IMR-90 (cell line): Measurements from ENCODE around the gene BRAP. TPM values are rescaled to one million over a fixed set of nuclear protein-coding genes. Genes with fewer than 3 reads are reported as not detected.

Experiments used
- ATAC-seq: fragments of 200-7000 bp; cut with Tn5 transposase; 2 replicates; pipeline ENCODE4 v1.9.1; 2020; ENCODE audit warnings: low read depth, mild to moderate bottlenecking, moderate library complexity
- BruUV-seq: library from RNA; stranded (reverse); fragments of 400-500 nt; replicated peaks from 2 replicates; lab custom pipeline; 2021; lab: Mats Ljungman, UMichigan
- CTCF ChIA-PET: fragments of 300-600 bp; formaldehyde crosslinking; extraction: SDS; loops from one replicate; lab custom pipeline; 2021; ENCODE audit warnings: antibody characterized with exemption; lab: Yijun Ruan, JAX
- POLR2A ChIA-PET: fragments of 300-600 bp; sonication (Branson Sonifier 250); formaldehyde crosslinking; loops from one replicate; lab custom pipeline; 2022; ENCODE audit warnings: antibody characterized with exemption; ENCODE audit not compliant: unreplicated experiment; lab: Charles Lee
- DNase-seq: peaks from one replicate; pipeline ENCODE4 v3.0.0; 2013
- H2AFZ ChIP-seq: replicated peaks from 2 replicates; pipeline ENCODE3; 2013; ENCODE audit warnings: low read length, mild to moderate bottlenecking; ENCODE audit not compliant: poor library complexity
- H2AK5ac ChIP-seq: 2 replicates; pipeline ENCODE4 v1.6.1; 2013; ENCODE audit warnings: low read depth, low read length, inconsistent platforms
- H2AK9ac ChIP-seq: replicated peaks from 2 replicates; pipeline ENCODE3; 2013; ENCODE audit warnings: mild to moderate bottlenecking, low read depth, low read length, moderate library complexity; ENCODE audit not compliant: poor library complexity
- H2BK120ac ChIP-seq: 2 replicates; pipeline ENCODE4 v1.6.1; 2013; ENCODE audit warnings: low read depth, low read length, inconsistent platforms
- H2BK15ac ChIP-seq: 3 replicates; pipeline ENCODE4 v1.6.1; 2013; ENCODE audit warnings: low read depth, low read length, inconsistent platforms
- H2BK20ac ChIP-seq: 2 replicates; pipeline ENCODE4 v1.6.1; 2013; ENCODE audit warnings: low read depth, mild to moderate bottlenecking, inconsistent platforms, low read length, moderate library complexity
- H2BK5ac ChIP-seq: 2 replicates; pipeline ENCODE4 v1.6.1; 2013; ENCODE audit warnings: mild to moderate bottlenecking, low read depth, low read length, inconsistent platforms; ENCODE audit not compliant: poor library complexity, severe bottlenecking
- H3K14ac ChIP-seq: replicated peaks from 2 replicates; pipeline ENCODE4 v1.6.1; 2013; ENCODE audit warnings: low read depth, low read length, inconsistent platforms
- H3K18ac ChIP-seq: 2 replicates; pipeline ENCODE4 v1.6.1; 2013; ENCODE audit warnings: low read depth, low read length, control low read depth
- H3K23ac ChIP-seq: 2 replicates; pipeline ENCODE4 v1.6.1; 2013; ENCODE audit warnings: low read depth, low read length, inconsistent platforms
- H3K27ac ChIP-seq: 2 replicates; pipeline ENCODE4 v1.5.1; 2013; ENCODE audit warnings: mild to moderate bottlenecking, control low read depth, low read length; ENCODE audit not compliant: insufficient read depth
- H3K27me3 ChIP-seq: 2 replicates; pipeline ENCODE4 v1.6.1; 2013; ENCODE audit warnings: low read length; ENCODE audit not compliant: control insufficient read depth, insufficient read depth
- H3K36me3 ChIP-seq: 2 replicates; pipeline ENCODE4 v1.6.1; 2013; ENCODE audit warnings: low read length, mixed read lengths; ENCODE audit not compliant: control insufficient read depth, insufficient read depth
- H3K4ac ChIP-seq: 2 replicates; pipeline ENCODE4 v1.6.1; 2013; ENCODE audit warnings: low read depth, low read length, inconsistent platforms
- H3K4me1 ChIP-seq: 2 replicates; pipeline ENCODE4 v1.6.1; 2013; ENCODE audit warnings: low read length, mixed read lengths; ENCODE audit not compliant: control insufficient read depth, insufficient read depth
- H3K4me2 ChIP-seq: 2 replicates; pipeline ENCODE4 v1.6.1; 2013; ENCODE audit warnings: low read depth, mild to moderate bottlenecking, control low read depth, low read length, moderate library complexity
- H3K4me3 ChIP-seq: 2 replicates; pipeline ENCODE4 v1.5.1; 2013; ENCODE audit warnings: low read depth, mild to moderate bottlenecking, control low read depth, low read length, moderate library complexity; ENCODE audit not compliant: insufficient read depth
- H3K56ac ChIP-seq: 2 replicates; pipeline ENCODE4 v1.6.1; 2013; ENCODE audit warnings: low read length, inconsistent platforms; ENCODE audit not compliant: insufficient read depth; ENCODE audit errors: extremely low read depth
- H3K79me1 ChIP-seq, 2 experiments: 2 replicates each; pipeline ENCODE4 v1.6.1; 2013; ENCODE audit warnings: low read length in 2 of 2, inconsistent platforms in 1 of 2, low read depth in 1 of 2
- H3K9ac ChIP-seq: 2 replicates; pipeline ENCODE4 v1.6.1; 2013; ENCODE audit warnings: low read depth, low read length, control low read depth
- H3K9me1 ChIP-seq: 2 replicates; pipeline ENCODE4 v1.6.1; 2013; ENCODE audit warnings: low read length, inconsistent platforms; ENCODE audit not compliant: insufficient read depth
- H3K9me3 ChIP-seq: 2 replicates; pipeline ENCODE4 v1.6.1; 2013; ENCODE audit warnings: low read length; ENCODE audit not compliant: control insufficient read depth, insufficient read depth
- H4K20me1 ChIP-seq: 2 replicates; pipeline ENCODE4 v1.6.1; 2013; ENCODE audit warnings: low read length, inconsistent platforms; ENCODE audit not compliant: insufficient read depth
- H4K5ac ChIP-seq: 2 replicates; pipeline ENCODE4 v1.6.1; 2013; ENCODE audit warnings: mild to moderate bottlenecking, low read depth, low read length, control low read depth
- H4K8ac ChIP-seq, 2 experiments: 2 replicates each; pipeline ENCODE4 v1.6.1; 2013; ENCODE audit warnings: low read depth in 2 of 2, low read length in 2 of 2, control low read depth in 1 of 2, inconsistent platforms in 1 of 2
- H4K91ac ChIP-seq: 2 replicates; pipeline ENCODE4 v1.6.1; 2013; ENCODE audit warnings: low read depth, low read length, inconsistent platforms; ENCODE audit not compliant: insufficient read depth
- BHLHE40 ChIP-seq: fragments of 150-350 bp; IDR thresholded peaks from 2 replicates; pipeline ENCODE4 v1.6.1; 2016; ENCODE audit warnings: mild to moderate bottlenecking, low read depth, low read length
- CEBPB ChIP-seq: IDR thresholded peaks from 2 replicates; pipeline ENCODE4 v1.6.1; 2012; ENCODE audit warnings: low read depth, low read length, improper control_type of control experiment
- CHD1 ChIP-seq: IDR thresholded peaks from 2 replicates; pipeline ENCODE4 v1.6.1; 2012; ENCODE audit warnings: low read depth, low read length, improper control_type of control experiment
- FOS ChIP-seq: fragments of 150-350 bp; IDR thresholded peaks from 2 replicates; pipeline ENCODE4 v1.6.1; 2016; ENCODE audit warnings: low read depth, low read length
- MAZ ChIP-seq: IDR thresholded peaks from 2 replicates; pipeline ENCODE4 v1.6.1; 2012; ENCODE audit warnings: low read depth, mild to moderate bottlenecking, low read length, improper control_type of control experiment, moderate library complexity, borderline replicate concordance
- MXI1 ChIP-seq: IDR thresholded peaks from 2 replicates; pipeline ENCODE4 v1.6.1; 2012; ENCODE audit warnings: low read depth, mild to moderate bottlenecking, low read length, moderate library complexity, borderline replicate concordance
- NFE2L2 ChIP-seq: fragments of 150-350 bp; IDR thresholded peaks from 2 replicates; pipeline ENCODE4 v1.6.1; 2016; ENCODE audit warnings: low read depth, mild to moderate bottlenecking, low read length
- RAD21 ChIP-seq: IDR thresholded peaks from 2 replicates; pipeline ENCODE4 v1.6.1; 2012; ENCODE audit warnings: low read length, improper control_type of control experiment
- RCOR1 ChIP-seq: IDR thresholded peaks from 2 replicates; pipeline ENCODE4 v1.6.1; 2012; ENCODE audit warnings: mild to moderate bottlenecking, low read length, improper control_type of control experiment; ENCODE audit not compliant: insufficient replicate concordance
- RFX5 ChIP-seq: IDR thresholded peaks from 2 replicates; pipeline ENCODE4 v1.8.0; 2012; ENCODE audit warnings: low read depth, mild to moderate bottlenecking, low read length, moderate library complexity
- SMC3 ChIP-seq: fragments of 150-350 bp; IDR thresholded peaks from 2 replicates; pipeline ENCODE4 v1.6.1; 2016; ENCODE audit warnings: low read depth, mild to moderate bottlenecking, antibody characterized with exemption, low read length, moderate library complexity
- WGBS, 2 experiments: methylation state at CpG; one replicate each; pipeline versions ENCODE4 v1.1.5 to v1.1.7; 2013; ENCODE audit warnings: missing lambda C conversion rate in 2 of 2; ENCODE audit not compliant: insufficient read length in 1 of 2; ENCODE audit errors: extremely low coverage in 2 of 2; 5-methylcytosine and 5-hydroxymethylcytosine counted together
- dilution Hi-C: fragments of 300-500 bp; cut with HindIII; formaldehyde crosslinking; loops from one replicate; pipeline ENCODE4 v1.14.3; 2018; ENCODE audit warnings: low sequenced_read_pairs; ENCODE audit not compliant: unreplicated experiment
- in situ Hi-C: fragments of 300-500 bp; cut with MboI; formaldehyde crosslinking; loops from 3 replicates; pipeline ENCODE4 v1.14.3; 2019; ENCODE audit warnings: low sequenced_read_pairs, inconsistent platforms, mixed read lengths
- intact Hi-C: fragments of 100-400 bp; cut with micrococcal nuclease; formaldehyde crosslinking; loops from 2 replicates; pipeline ENCODE4 v1.10.0; 2022
- polyA plus RNA-seq, 3 experiments: library from polyadenylated mRNA; depleted of rRNA; stranded (reverse); fragments of >200 nt; gene quantifications; 2 replicates each; pipeline ENCODE4 v1.2.3, GENCODE V29; 2012; ENCODE audit warnings: low replicate concordance in 1 of 3
- total RNA-seq: library from RNA; depleted of rRNA; stranded (reverse); fragments of >200 nt; gene quantifications from 2 replicates; pipeline ENCODE4 v1.2.3, GENCODE V29; 2012
- TF ChIP-seq, protein P1 (sequence below): fragments of 150-350 bp; IDR thresholded peaks from 2 replicates; pipeline ENCODE4 v1.6.1; 2016; ENCODE audit warnings: low read depth, mild to moderate bottlenecking, low read length, moderate library complexity, borderline replicate concordance
- TF ChIP-seq, protein P2 (sequence below): conservative IDR thresholded peaks from 2 replicates; pipeline ENCODE4 v1.5.1; 2012; ENCODE audit warnings: mild to moderate bottlenecking, low read depth, low read length, improper control_type of control experiment
- TF ChIP-seq, protein P3 (sequence below): fragments of 150-350 bp; IDR thresholded peaks from 2 replicates; pipeline ENCODE4 v1.6.1; 2017; ENCODE audit warnings: mild to moderate bottlenecking, antibody characterized with exemption, low read length, low read depth

BRAP gene
- total and polyA plus RNA-seq, 2 of the 4 experiments (the other 2 are of a cell fraction), result 10.3 to 17.2 TPM

DNA sequence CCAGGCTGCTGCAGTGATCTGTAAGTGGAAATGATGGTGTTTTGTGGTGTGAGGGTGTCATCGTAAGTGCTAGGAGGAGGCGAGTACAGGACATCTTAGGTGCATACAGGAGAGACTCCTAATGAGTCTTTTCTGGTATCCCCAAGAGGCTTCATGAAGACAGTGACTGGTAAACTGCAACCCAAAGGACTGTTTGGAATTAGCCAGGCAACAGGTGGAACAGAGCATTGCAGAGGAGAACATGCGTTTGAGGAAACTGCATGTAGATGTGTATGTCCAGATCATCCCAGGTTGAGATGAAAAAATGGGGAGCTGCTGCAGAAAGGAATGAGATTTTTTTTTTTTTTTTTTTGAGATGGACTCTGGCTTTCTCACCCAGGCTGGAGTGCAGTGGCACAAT is 5.5 kb upstream of the BRAP start:
- Histone ChIP-seq H3K9me3 (no peaks in the 10 kb centered on the region), H3K23ac (no peak overlapping the region), H3K4ac (no peak overlapping the region), H2AK9ac (no peak overlapping the region), H3K4me3 (no peak overlapping the region), H3K18ac (no peak overlapping the region), H3K4me2 (no peak overlapping the region), H4K8ac (no peak overlapping the region), H4K5ac (no peak overlapping the region), H3K79me1 (peaks cover 8 to 26% of the 10 kb centered on the region in 2 experiments), H3K9ac (no peak overlapping the region), H4K20me1 (no peaks in the 10 kb centered on the region; the same call in none of the 2 replicates), H2BK5ac (no peak overlapping the region), H4K91ac (no peak overlapping the region), H2BK120ac (no peak overlapping the region), H2BK15ac (no peak overlapping the region), H3K9me1 (peaks cover 4% of the 10 kb centered on the region), H3K36me3 (peaks cover 32% of the 10 kb centered on the region), H3K4me1 (no peaks in the 10 kb centered on the region; the same call in 1 of the 2 replicates), H2AK5ac (no peak overlapping the region), H2AFZ (no peak overlapping the region), H3K14ac (no peak overlapping the region), H2BK20ac (no peak overlapping the region), H3K56ac (no peak overlapping the region), H3K27me3 (no peaks in the 10 kb centered on the region), H3K27ac (no peak overlapping the region)
- in situ Hi-C loops, result no loop called here
- CTCF ChIA-PET, result interaction anchor here (0.6 kb wide), 1 partner anchor 8 kb away, joined by 3 read pairs; no protein-coding TSS in a partner anchor
- TF ChIP-seq CEBPB (no peak), MXI1 (no peak), MAZ (no peak), BHLHE40 (no peak), NFE2L2 (no peak), RAD21 (no peak), SMC3 (no peak), FOS (no peak), CHD1 (no peak), RCOR1 (no peak), RFX5 (no peak)
- TF ChIP-seq, protein P1, sequence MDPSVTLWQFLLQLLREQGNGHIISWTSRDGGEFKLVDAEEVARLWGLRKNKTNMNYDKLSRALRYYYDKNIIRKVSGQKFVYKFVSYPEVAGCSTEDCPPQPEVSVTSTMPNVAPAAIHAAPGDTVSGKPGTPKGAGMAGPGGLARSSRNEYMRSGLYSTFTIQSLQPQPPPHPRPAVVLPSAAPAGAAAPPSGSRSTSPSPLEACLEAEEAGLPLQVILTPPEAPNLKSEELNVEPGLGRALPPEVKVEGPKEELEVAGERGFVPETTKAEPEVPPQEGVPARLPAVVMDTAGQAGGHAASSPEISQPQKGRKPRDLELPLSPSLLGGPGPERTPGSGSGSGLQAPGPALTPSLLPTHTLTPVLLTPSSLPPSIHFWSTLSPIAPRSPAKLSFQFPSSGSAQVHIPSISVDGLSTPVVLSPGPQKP, result no peak
- TF ChIP-seq, protein P2, sequence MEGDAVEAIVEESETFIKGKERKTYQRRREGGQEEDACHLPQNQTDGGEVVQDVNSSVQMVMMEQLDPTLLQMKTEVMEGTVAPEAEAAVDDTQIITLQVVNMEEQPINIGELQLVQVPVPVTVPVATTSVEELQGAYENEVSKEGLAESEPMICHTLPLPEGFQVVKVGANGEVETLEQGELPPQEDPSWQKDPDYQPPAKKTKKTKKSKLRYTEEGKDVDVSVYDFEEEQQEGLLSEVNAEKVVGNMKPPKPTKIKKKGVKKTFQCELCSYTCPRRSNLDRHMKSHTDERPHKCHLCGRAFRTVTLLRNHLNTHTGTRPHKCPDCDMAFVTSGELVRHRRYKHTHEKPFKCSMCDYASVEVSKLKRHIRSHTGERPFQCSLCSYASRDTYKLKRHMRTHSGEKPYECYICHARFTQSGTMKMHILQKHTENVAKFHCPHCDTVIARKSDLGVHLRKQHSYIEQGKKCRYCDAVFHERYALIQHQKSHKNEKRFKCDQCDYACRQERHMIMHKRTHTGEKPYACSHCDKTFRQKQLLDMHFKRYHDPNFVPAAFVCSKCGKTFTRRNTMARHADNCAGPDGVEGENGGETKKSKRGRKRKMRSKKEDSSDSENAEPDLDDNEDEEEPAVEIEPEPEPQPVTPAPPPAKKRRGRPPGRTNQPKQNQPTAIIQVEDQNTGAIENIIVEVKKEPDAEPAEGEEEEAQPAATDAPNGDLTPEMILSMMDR, result no peak
- TF ChIP-seq, protein P3, sequence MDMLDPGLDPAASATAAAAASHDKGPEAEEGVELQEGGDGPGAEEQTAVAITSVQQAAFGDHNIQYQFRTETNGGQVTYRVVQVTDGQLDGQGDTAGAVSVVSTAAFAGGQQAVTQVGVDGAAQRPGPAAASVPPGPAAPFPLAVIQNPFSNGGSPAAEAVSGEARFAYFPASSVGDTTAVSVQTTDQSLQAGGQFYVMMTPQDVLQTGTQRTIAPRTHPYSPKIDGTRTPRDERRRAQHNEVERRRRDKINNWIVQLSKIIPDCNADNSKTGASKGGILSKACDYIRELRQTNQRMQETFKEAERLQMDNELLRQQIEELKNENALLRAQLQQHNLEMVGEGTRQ, result no peak
- intact Hi-C loops, result no loop called here
- POLR2A ChIA-PET, result no interaction called here
- DNase-seq, result no peak
- dilution Hi-C loops, result no loop called here
- ATAC-seq, result no peak
- WGBS, 2 experiments, result 100% methylated on average over 2 of the region's 3 CpGs; no CpG with 5 or more reads in 1 of the 2 experiments
- no TSS peak for BruUV-seq
